ENCODE measurements around the gene FOXK2.
"Not testable (repeated sequence)": the region's sequence is repeated elsewhere in the genome, so short reads cannot be mapped to it uniquely, and the experiment has no call there.

Gene FOXK2

DNA sequence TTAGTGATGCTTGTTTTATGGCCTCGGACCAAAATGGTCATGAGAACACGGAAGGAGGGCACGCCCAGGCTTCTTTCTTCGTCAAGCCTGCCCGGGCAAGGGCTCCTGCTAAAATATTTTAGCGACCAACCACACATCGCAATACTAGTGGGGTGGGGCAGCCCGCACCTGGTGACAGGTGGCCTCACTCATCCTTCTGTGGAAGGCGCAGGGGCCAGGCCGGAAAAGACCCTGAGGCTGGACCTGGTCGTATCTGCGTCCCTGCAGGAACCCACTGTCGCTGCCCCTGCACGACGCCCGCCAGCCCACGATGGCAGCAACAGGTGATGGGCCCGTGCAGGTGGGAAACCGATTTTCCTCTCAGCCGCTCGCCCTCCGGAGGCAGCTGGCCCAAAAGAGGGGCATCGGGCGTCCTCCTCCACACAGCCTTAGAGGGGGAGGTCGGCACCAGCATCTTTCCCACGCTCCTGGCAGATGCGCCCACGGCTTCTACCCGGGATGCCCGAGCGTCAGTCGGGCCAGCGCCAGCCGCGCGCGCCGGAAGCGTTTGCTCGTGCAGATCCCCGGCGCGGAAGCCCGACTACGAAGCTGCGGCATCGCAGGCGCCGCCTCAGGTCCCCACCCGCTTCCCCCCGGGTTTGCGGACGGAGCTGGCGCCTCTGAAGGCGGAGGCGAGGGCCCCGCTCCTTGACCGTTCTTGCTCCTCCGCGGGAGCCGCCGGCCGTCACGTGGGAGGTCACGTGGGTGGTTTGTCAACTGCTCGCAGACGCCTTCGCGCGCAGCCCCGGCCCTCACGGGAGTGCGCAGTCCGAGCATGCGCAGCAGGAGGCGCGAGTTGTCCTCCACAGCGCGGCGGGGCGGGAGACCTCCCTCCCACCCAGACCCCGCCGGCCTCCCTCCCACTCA is 22.8 kb upstream of the FOXK2 start:
- H3K27ac ChIP-seq = peak overlapping the region; percentile 80
- TF ChIP-seq, protein P1, sequence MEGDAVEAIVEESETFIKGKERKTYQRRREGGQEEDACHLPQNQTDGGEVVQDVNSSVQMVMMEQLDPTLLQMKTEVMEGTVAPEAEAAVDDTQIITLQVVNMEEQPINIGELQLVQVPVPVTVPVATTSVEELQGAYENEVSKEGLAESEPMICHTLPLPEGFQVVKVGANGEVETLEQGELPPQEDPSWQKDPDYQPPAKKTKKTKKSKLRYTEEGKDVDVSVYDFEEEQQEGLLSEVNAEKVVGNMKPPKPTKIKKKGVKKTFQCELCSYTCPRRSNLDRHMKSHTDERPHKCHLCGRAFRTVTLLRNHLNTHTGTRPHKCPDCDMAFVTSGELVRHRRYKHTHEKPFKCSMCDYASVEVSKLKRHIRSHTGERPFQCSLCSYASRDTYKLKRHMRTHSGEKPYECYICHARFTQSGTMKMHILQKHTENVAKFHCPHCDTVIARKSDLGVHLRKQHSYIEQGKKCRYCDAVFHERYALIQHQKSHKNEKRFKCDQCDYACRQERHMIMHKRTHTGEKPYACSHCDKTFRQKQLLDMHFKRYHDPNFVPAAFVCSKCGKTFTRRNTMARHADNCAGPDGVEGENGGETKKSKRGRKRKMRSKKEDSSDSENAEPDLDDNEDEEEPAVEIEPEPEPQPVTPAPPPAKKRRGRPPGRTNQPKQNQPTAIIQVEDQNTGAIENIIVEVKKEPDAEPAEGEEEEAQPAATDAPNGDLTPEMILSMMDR (conservative IDR thresholded peaks at IDR 0.05) = no peak

DNA sequence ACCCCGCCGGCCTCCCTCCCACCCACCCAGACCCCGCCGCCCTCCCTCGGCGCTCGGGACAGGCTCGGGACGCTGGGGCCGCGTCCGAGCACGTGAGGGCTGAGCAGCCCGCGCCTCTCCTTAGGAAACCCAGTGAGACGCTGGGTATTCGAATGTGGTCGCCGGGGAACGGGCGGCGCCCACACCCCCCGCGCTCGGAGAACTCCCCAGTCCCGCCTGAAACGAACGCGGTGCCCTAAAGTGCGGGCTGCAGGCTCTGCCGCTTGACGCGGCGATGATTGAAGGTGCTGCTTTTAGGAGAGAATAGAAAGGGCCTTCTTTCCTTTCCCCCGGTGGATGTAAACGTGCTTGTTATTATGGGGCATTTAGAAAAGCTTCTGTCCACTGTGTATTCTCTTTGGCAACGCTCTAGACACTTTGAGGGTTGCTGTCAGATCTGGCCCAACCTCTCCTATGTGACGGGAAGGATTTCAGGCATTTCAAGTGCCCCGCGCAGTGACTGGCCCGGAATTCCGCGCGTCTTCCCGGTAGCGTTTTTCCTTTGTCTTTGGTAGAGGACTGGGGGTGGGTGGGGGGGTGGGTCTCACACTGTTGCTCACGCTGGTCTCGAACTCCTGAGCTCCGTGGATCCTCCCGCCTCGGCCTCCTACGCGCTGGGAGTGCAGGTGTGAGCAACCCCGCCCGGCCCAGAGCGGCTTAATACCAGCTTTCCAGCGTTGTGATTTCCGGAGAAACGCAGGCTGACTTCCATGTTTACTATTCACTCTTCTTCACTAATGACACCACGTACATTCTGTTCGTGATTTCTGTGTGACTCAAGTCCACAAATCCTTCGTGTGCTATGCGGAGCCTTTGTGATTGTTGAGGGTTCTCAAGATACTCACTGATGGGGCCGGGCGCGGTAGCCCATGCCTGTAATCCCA is 21.8 kb upstream of the FOXK2 start:
- peak overlapping the region; percentile 80 for H3K27ac ChIP-seq

DNA sequence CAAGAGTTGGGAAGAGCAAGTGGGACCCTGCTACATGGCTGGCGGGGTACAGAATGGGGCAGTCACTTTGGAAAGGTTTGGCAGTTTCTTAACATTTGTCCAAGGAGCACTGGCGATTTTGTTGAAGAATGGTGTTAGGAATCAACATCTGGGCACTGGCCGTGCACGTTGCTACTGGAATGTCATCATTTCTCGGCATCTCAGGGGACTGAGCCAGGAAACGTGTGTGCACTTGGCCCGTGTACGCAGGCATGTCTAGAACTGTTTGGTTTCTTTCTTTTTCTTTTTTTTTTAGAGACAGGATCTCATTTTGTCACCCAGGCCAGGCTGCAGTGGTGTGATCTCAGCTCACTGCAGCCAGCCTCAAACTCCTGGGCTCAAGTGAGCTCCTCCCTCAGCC is 17.3 kb upstream of the FOXK2 start:
- H3K27ac ChIP-seq = no peak overlapping the region
- TF ChIP-seq, protein P1 (conservative IDR thresholded peaks at IDR 0.05) = no peak

More for the DNA sequence above, 21.8 kb upstream of the FOXK2 start:
- TF ChIP-seq, protein P1 (conservative IDR thresholded peaks at IDR 0.05) = no peak

DNA sequence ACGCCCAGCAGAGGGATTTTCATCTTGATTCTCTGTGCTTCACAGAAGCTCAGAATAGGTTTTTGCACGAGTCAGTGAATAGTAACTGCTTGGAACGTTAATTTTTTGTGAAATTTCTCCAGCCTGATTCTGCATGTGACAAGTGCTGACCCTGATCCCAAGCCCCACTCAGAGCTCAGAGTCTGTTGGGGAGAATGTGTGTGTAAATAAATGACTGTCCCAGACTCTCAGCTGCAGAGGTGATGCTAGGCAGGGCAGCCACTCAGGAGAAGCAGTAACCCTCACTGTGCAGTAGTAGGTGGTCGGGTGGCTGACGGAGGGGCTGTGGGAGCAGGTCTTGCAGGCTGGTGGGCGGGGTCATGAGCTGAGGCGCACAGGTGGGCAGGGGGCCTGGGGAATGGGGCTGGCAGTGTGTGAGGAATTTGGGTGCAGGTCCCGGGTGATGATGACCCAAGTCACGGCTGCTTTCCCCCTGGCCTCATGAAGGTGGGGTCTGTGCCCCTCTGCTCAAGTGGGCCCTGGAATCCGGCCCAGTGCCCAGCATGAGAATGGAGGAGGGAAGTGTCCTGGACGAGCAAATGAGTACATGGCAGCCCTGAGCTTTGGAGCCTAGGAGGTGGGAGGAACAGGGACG is 16.3 kb upstream of the FOXK2 start:
- TF ChIP-seq, protein P1 (conservative IDR thresholded peaks at IDR 0.05) = no peak
- H3K27ac ChIP-seq = no peak overlapping the region

DNA sequence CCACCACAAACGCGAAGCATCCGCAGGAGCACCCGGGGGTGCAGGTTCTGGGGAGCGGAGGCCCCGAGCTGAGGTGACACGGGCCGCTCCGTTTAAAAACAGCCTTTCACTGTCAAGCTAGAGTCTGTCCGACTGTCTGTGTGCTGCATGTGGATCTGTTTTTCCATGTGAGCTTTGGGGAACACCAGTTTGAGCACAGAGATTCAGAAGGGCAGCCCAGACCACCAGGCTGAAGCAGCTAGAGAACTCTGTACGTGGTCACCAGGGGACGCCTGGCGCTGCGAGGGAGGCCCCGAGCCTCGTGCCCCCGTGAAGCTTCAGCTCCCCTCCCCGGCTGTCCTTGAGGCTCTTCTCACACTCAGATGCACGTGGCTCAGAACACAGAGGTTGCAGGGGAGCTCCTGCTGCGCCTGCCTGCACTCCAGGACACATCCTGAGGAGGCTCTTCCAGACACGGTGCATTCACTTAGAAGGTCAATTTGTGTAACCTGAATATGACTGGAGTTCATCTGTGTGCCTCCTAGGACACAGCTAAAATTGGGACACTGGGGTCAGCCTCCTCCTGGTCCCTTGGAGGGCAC is 15.7 kb upstream of the FOXK2 start:
- no peak overlapping the region for H3K27ac ChIP-seq
- TF ChIP-seq, protein P1 (conservative IDR thresholded peaks at IDR 0.05) = no peak

DNA sequence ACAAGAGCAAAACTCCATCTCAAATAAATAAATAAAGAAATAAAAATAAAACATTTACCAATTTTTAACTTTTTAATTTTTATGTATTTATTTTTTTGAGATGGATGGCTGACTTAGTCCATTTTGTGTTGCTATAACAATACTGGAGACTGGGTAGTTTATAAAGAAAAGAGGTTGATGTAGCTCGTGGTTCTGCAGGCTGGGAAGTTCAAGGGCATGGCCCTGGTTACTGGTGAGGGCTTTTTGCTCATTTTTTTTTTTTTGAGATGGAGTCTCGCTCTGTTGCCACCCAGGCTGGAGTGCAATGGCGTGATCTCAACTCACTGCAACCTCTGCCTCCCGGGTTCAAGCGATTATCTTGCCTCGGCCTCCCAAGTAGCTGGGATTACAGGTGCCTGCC is 14.2 kb upstream of the FOXK2 start:
- TF ChIP-seq, protein P1 (conservative IDR thresholded peaks at IDR 0.05) = no peak
- H3K27ac ChIP-seq = no peak overlapping the region

DNA sequence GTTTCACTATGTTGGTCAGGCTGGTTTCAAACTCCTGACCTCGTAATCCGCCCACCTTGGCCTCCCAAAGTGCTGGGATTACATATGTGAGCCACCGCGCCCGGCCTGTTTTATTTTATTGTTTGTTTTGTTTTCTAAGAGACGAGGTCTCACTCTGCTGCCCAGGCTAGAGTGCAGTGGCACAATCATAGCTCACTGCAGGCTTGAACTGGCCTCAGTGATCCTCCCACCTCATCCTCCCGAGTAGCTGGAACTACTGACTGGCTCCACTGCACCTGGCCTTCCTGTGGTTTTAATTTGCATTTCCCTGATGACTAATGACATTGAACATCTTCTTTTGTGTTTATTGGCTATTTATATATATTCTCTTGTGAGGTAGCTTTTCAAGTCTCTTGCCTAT is 13.1 kb upstream of the FOXK2 start:
- not testable (repeated sequence) for H3K27ac ChIP-seq
